Nephron (organoid): ENCODE measurements around the gene ADAM11.

Experiments
- H3K27ac Mint-ChIP-seq, 3 experiments: 2 replicates each; pipeline ENCODE4 v1.8.0; 2020; ENCODE audit warnings: mixed read lengths in 3 of 3, mild to moderate bottlenecking in 2 of 3, moderate library complexity in 1 of 3
- H3K27me3 Mint-ChIP-seq: 2 replicates; pipeline ENCODE4 v1.8.0; 2021; ENCODE audit warnings: low read depth, mild to moderate bottlenecking, moderate library complexity, mixed read lengths
- H3K36me3 Mint-ChIP-seq: 2 replicates; pipeline ENCODE4 v1.8.0; 2020; ENCODE audit warnings: low read depth, mixed read lengths
- H3K4me1 Mint-ChIP-seq: 2 replicates; pipeline ENCODE4 v1.8.0; 2020; ENCODE audit warnings: mixed read lengths
- H3K4me3 Mint-ChIP-seq, 3 experiments: 2 replicates each; pipeline ENCODE4 v1.8.0; 2020; ENCODE audit warnings: mild to moderate bottlenecking in 3 of 3, mixed read lengths in 3 of 3, moderate library complexity in 2 of 3
- H3K9me3 Mint-ChIP-seq: 2 replicates; pipeline ENCODE4 v1.8.0; 2020; ENCODE audit warnings: mixed read lengths
- CTCF ChIP-seq, 3 experiments: fragments of 200-600 bp; sonication (generic); IDR thresholded peaks; one replicate each; pipeline ENCODE4 v1.5.0; 2021; ENCODE audit warnings: antibody characterized with exemption in 3 of 3; ENCODE audit not compliant: unreplicated experiment in 3 of 3

Gene ADAM11

DNA sequence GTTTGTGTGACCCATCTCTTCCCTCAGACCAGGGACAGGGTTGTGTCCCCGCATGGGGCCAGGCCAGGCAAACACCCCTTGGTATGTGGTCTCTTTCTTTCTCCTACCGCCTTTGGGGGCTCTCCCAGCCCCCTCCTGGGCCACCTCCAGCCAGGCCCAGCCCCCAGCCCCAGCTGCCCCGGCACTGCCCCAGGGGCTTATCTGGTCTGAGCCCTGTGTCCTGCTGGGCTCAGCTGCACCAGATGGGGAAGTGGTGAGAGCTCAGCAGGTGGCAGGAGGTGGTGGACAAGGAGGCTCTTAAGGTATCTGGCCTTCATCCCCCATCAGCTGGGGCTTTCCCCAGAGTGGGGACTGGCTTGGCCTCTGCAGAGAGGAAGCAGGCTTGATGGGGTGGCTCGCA is 8.7 kb downstream of the ADAM11 start:
- H3K36me3 Mint-ChIP-seq = no peaks in the 10 kb centered on the region
- no peak for TF ChIP-seq CTCF (IDR thresholded peaks at IDR 0.05; ENCODE audit: unreplicated experiment in 3 of 3)
- H3K27ac Mint-ChIP-seq = no peak overlapping the region
- peaks cover 8% of the 10 kb centered on the region for H3K27me3 Mint-ChIP-seq
- peaks cover 5% of the 10 kb centered on the region for H3K4me1 Mint-ChIP-seq
- H3K4me3 Mint-ChIP-seq = no peak overlapping the region
- H3K9me3 Mint-ChIP-seq = no peaks in the 10 kb centered on the region

GRCh38 chr17:44768505-44769142 is 9.8 kb downstream of the ADAM11 start:
- H3K4me3 Mint-ChIP-seq = no peak overlapping the region
- peaks cover 5% of the 10 kb centered on the region for H3K27me3 Mint-ChIP-seq

DNA sequence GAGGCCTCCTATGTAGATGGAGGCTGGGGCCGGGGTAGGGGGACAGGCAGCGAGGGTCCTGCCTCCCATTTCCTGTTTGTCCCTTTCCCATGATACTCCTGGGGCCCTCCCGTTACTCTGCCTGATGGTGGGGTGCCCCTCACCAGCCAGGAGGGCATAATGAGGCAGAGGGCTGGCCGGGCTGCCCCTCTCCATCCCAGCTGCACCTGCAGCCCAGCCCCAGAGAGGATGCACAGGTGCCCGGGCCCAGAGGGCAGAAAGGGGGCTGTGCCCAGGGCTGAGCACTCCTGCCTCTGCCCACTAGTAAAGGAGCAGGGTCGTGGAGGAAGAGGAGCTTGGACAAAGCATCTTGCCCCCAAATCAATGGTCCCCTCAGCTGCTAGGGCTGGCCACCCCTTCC is 10.4 kb downstream of the ADAM11 start:
- Mint-ChIP-seq H3K27me3 (peaks cover 8% of the 10 kb centered on the region), H3K4me1 (peaks cover 5% of the 10 kb centered on the region), H3K9me3 (no peaks in the 10 kb centered on the region), H3K36me3 (no peaks in the 10 kb centered on the region), H3K4me3 (no peak overlapping the region), H3K27ac (no peak overlapping the region)
- no peak for TF ChIP-seq CTCF (IDR thresholded peaks at IDR 0.05; ENCODE audit: unreplicated experiment in 3 of 3)

More at GRCh38 chr17:44768505-44769142, 9.8 kb downstream of the ADAM11 start:
- no peak for TF ChIP-seq CTCF (IDR thresholded peaks at IDR 0.05; ENCODE audit: unreplicated experiment in 3 of 3)
- H3K27ac Mint-ChIP-seq = no peak overlapping the region
- H3K36me3 Mint-ChIP-seq = no peaks in the 10 kb centered on the region
- H3K9me3 Mint-ChIP-seq = no peaks in the 10 kb centered on the region
- H3K4me1 Mint-ChIP-seq = peaks cover 5% of the 10 kb centered on the region

GRCh38 chr17:44769647-44770084 is 10.9 kb downstream of the ADAM11 start:
- peaks cover 5% of the 10 kb centered on the region for H3K4me1 Mint-ChIP-seq

GRCh38 chr17:44770166-44770925 is 11.6 kb downstream of the ADAM11 start:
- Mint-ChIP-seq H3K4me3 (no peak overlapping the region), H3K27me3 (peaks cover 9% of the 10 kb centered on the region), H3K27ac (no peak overlapping the region), H3K9me3 (no peaks in the 10 kb centered on the region), H3K36me3 (no peaks in the 10 kb centered on the region), H3K4me1 (peaks cover 5% of the 10 kb centered on the region)
- no peak for TF ChIP-seq CTCF (IDR thresholded peaks at IDR 0.05; ENCODE audit: unreplicated experiment in 3 of 3)

More at GRCh38 chr17:44769647-44770084, 10.9 kb downstream of the ADAM11 start:
- TF ChIP-seq CTCF (IDR thresholded peaks at IDR 0.05; ENCODE audit: unreplicated experiment in 3 of 3) = no peak
- peaks cover 8% of the 10 kb centered on the region for H3K27me3 Mint-ChIP-seq
- no peak overlapping the region for H3K27ac Mint-ChIP-seq
- H3K4me3 Mint-ChIP-seq = no peak overlapping the region
- no peaks in the 10 kb centered on the region for H3K36me3 Mint-ChIP-seq
- H3K9me3 Mint-ChIP-seq = no peaks in the 10 kb centered on the region
